Chondrocyte (in vitro differentiated cells): ENCODE measurements around the gene PRKAB1. TPM values are rescaled to one million over a fixed set of nuclear protein-coding genes. Genes with fewer than 3 reads are reported as not detected.
"Not testable (repeated sequence)": the region's sequence is repeated elsewhere in the genome, so short reads cannot be mapped to it uniquely, and the experiment has no call there.

ENCODE experiments used
- DNase-seq: peaks from one replicate; pipeline ENCODE4 v3.0.0; 2021; ENCODE audit warnings: mixed read lengths, low spot score
- H3K27ac Mint-ChIP-seq: one replicate; pipeline ENCODE4 v1.8.0; 2021; ENCODE audit warnings: mild to moderate bottlenecking, moderate library complexity, mixed read lengths; ENCODE audit not compliant: unreplicated experiment
- H3K27me3 Mint-ChIP-seq: 2 replicates; pipeline ENCODE4 v1.8.0; 2021; ENCODE audit warnings: low read depth, mixed read lengths
- H3K36me3 Mint-ChIP-seq: 2 replicates; pipeline ENCODE4 v1.8.0; 2021; ENCODE audit warnings: low read depth, mixed read lengths
- H3K4me1 Mint-ChIP-seq: 2 replicates; pipeline ENCODE4 v1.8.0; 2021; ENCODE audit warnings: low read depth, mild to moderate bottlenecking, mixed read lengths
- H3K4me3 Mint-ChIP-seq: one replicate; pipeline ENCODE4 v1.8.0; 2021; ENCODE audit warnings: mild to moderate bottlenecking, moderate library complexity, mixed read lengths; ENCODE audit not compliant: unreplicated experiment
- H3K9me3 Mint-ChIP-seq: 2 replicates; pipeline ENCODE4 v1.8.0; 2021; ENCODE audit warnings: low read depth, mixed read lengths
- CTCF ChIP-seq: fragments of 200-600 bp; sonication (generic); IDR thresholded peaks from 2 replicates; pipeline ENCODE4 v1.5.0; 2021; ENCODE audit warnings: antibody characterized with exemption, mild to moderate bottlenecking, moderate library complexity
- long read RNA-seq: library from polyadenylated mRNA; stranded (forward); transcript quantifications from one replicate; pipeline ENCODE4 v2.0.0, GENCODE V29; 2021
- total RNA-seq: library from RNA; stranded (reverse); gene quantifications from 3 replicates; pipeline ENCODE4 v1.2.1, GENCODE V29; 2021

The PRKAB1 gene
- total RNA-seq = 19.7 to 23.9 TPM (median 20.8 TPM) in 3 replicates
- long read RNA-seq, full-length matches to known transcripts = 63 of 65 reads
- long read RNA-seq, partial matches to known transcripts = 0 of 65 reads
- long read RNA-seq, other reads (novel, unspliced or antisense) = 2 of 65 reads

GRCh38 chr12:119667577-119668323 is at the start of gene PRKAB1:
Gene PRKAB1, plus strand, starts transcription at chr12:119668133. Its CDS starts 112 bp downstream, at chr12:119668245.
- Mint-ChIP-seq H3K4me1 (peaks cover 34% of the 10 kb centered on the region), H3K36me3 (peaks cover 6% of the 10 kb centered on the region), H3K27me3 (peaks cover 2% of the 10 kb centered on the region), H3K27ac (peak within 1 kb of the TSS; percentile 47), H3K9me3 (no peaks in the 10 kb centered on the region), H3K4me3 (peak within 1 kb of the TSS; percentile 87)
- peak; percentile 99 for DNase-seq
- peak; percentile 99 for TF ChIP-seq CTCF

GRCh38 chr12:119618328-119618896 is 49.5 kb upstream of the PRKAB1 start:
- not testable (repeated sequence) for H3K9me3 Mint-ChIP-seq, H3K4me3 Mint-ChIP-seq, H3K36me3 Mint-ChIP-seq, H3K27me3 Mint-ChIP-seq, H3K27ac Mint-ChIP-seq, H3K4me1 Mint-ChIP-seq, DNase-seq

GRCh38 chr12:119620490-119620889 is 47.4 kb upstream of the PRKAB1 start:
- TF ChIP-seq CTCF = no peak
- Mint-ChIP-seq H3K36me3 (no peaks in the 10 kb centered on the region), H3K4me3 (no peak overlapping the region), H3K27ac (no peak overlapping the region), H3K27me3 (peaks cover 9% of the 10 kb centered on the region), H3K9me3 (no peaks in the 10 kb centered on the region), H3K4me1 (peaks cover 3% of the 10 kb centered on the region)
- DNase-seq = no peak

- H3K27ac Mint-ChIP-seq = no peak overlapping the region
- no peak overlapping the region for H3K4me3 Mint-ChIP-seq
- H3K9me3 Mint-ChIP-seq = no peaks in the 10 kb centered on the region
- H3K4me1 Mint-ChIP-seq = peaks cover 3% of the 10 kb centered on the region
- peaks cover 9% of the 10 kb centered on the region for H3K27me3 Mint-ChIP-seq
- H3K36me3 Mint-ChIP-seq = no peaks in the 10 kb centered on the region
- TF ChIP-seq CTCF = no peak
- DNase-seq = no peak
Measured at GRCh38 chr12:119621878-119622277, 46.1 kb upstream of the PRKAB1 start.

- no peak for TF ChIP-seq CTCF
- no peak overlapping the region for H3K27ac Mint-ChIP-seq
- H3K9me3 Mint-ChIP-seq = peaks cover 3% of the 10 kb centered on the region
- H3K36me3 Mint-ChIP-seq = no peaks in the 10 kb centered on the region
- no peak for DNase-seq
- peaks cover 3% of the 10 kb centered on the region for H3K4me1 Mint-ChIP-seq
- H3K4me3 Mint-ChIP-seq = no peak overlapping the region
- H3K27me3 Mint-ChIP-seq = peaks cover 9% of the 10 kb centered on the region
Measured at GRCh38 chr12:119624966-119625365, 43.0 kb upstream of the PRKAB1 start.
